Liver (tissue), 9 donors: ENCODE data around the gene POLN. TPM values are rescaled to one million over a fixed set of nuclear protein-coding genes. Genes with fewer than 3 reads are reported as not detected.

Experiments
- DNase-seq: peaks from one replicate; pipeline ENCODE4 v3.0.0-alpha.2; 2017; ENCODE audit warnings: low spot score
- H3K27ac ChIP-seq, 2 donors: one replicate each; pipeline ENCODE4 v1.7.0; 2013; ENCODE audit warnings: inconsistent platforms in 2 of 2, low read length in 2 of 2, control low read depth in 1 of 2, low read depth in 1 of 2, mild to moderate bottlenecking in 1 of 2
- H3K27me3 ChIP-seq, 4 donors: one replicate each; pipeline versions ENCODE4 v1.6.1 to v1.7.0; 2013; ENCODE audit warnings: low read length in 3 of 4, inconsistent platforms in 1 of 4, mild to moderate bottlenecking in 1 of 4, moderate library complexity in 1 of 4; ENCODE audit not compliant: control insufficient read depth in 4 of 4, insufficient read depth in 4 of 4
- H3K36me3 ChIP-seq, 4 donors: one replicate each; pipeline versions ENCODE4 v1.6.1 to v1.7.0; 2013; ENCODE audit warnings: low read length in 3 of 4, mild to moderate bottlenecking in 3 of 4, low read depth in 1 of 4, moderate library complexity in 1 of 4; ENCODE audit not compliant: control insufficient read depth in 4 of 4, insufficient read depth in 3 of 4
- H3K4me1 ChIP-seq, 4 donors: one replicate each; pipeline versions ENCODE4 v1.6.1 to v1.7.0; 2013; ENCODE audit warnings: low read length in 3 of 4, mild to moderate bottlenecking in 3 of 4, moderate library complexity in 1 of 4; ENCODE audit not compliant: control insufficient read depth in 4 of 4, insufficient read depth in 4 of 4
- H3K4me3 ChIP-seq, 3 donors: one replicate each; pipeline versions ENCODE4 v1.6.1 to v1.7.0; 2013; ENCODE audit warnings: low read length in 3 of 3, control low read depth in 1 of 3, low read depth in 1 of 3, mild to moderate bottlenecking in 1 of 3
- H3K9ac ChIP-seq, 2 donors: one replicate each; pipeline ENCODE4 v1.7.0; 2013; ENCODE audit warnings: low read length in 2 of 2, mild to moderate bottlenecking in 2 of 2, moderate library complexity in 2 of 2, control low read depth in 1 of 2, low read depth in 1 of 2
- H3K9me3 ChIP-seq, 4 donors: one replicate each; pipeline versions ENCODE4 v1.6.1 to v1.7.0; 2013; ENCODE audit warnings: low read length in 3 of 4; ENCODE audit not compliant: control insufficient read depth in 4 of 4
- EGR1 ChIP-seq, 2 donors: IDR thresholded peaks; 2 replicates each; pipeline ENCODE4 v1.6.1; 2016 to 2018; ENCODE audit warnings: antibody characterized with exemption in 2 of 2, low read depth in 2 of 2
- FOXA1 ChIP-seq: IDR thresholded peaks from 2 replicates; pipeline ENCODE4 v1.6.1; 2016; ENCODE audit warnings: antibody characterized with exemption
- FOXA2 ChIP-seq: IDR thresholded peaks from 2 replicates; pipeline ENCODE4 v1.6.1; 2016; ENCODE audit warnings: antibody characterized with exemption
- GABPA ChIP-seq, 2 donors: IDR thresholded peaks in 1 of 2; conservative IDR thresholded peaks in 1 of 2; 2 replicates each; pipeline ENCODE4 v1.6.1; 2016; ENCODE audit warnings: antibody characterized with exemption in 2 of 2, mild to moderate bottlenecking in 1 of 2, moderate library complexity in 1 of 2
- HNF4A ChIP-seq, 2 donors: conservative IDR thresholded peaks; 2 replicates each; pipeline ENCODE4 v1.6.1; 2016; ENCODE audit warnings: antibody characterized with exemption in 2 of 2, mild to moderate bottlenecking in 2 of 2
- HNF4G ChIP-seq: IDR thresholded peaks from 2 replicates; pipeline ENCODE4 v1.6.1; 2016; ENCODE audit warnings: antibody characterized with exemption
- JUND ChIP-seq, 2 donors: IDR thresholded peaks; 2 replicates each; pipeline ENCODE4 v1.6.1; 2016; ENCODE audit warnings: antibody characterized with exemption in 2 of 2
- NR2F2 ChIP-seq: IDR thresholded peaks from 2 replicates; pipeline ENCODE4 v1.6.1; 2016; ENCODE audit warnings: antibody characterized with exemption
- RAD21 ChIP-seq, 2 donors: IDR thresholded peaks; 2 replicates each; pipeline ENCODE4 v1.6.1; 2016; ENCODE audit warnings: antibody characterized with exemption in 2 of 2, mild to moderate bottlenecking in 2 of 2
- RXRA ChIP-seq, 2 donors: IDR thresholded peaks; 2 replicates each; pipeline ENCODE4 v1.6.1; 2017 to 2018; ENCODE audit warnings: antibody characterized with exemption in 2 of 2, mild to moderate bottlenecking in 1 of 2
- SP1 ChIP-seq: IDR thresholded peaks from 2 replicates; pipeline ENCODE4 v1.6.1; 2018; ENCODE audit warnings: antibody characterized with exemption, mild to moderate bottlenecking
- TAF1 ChIP-seq: conservative IDR thresholded peaks from 2 replicates; pipeline ENCODE4 v1.6.1; 2016; ENCODE audit warnings: antibody characterized with exemption, mild to moderate bottlenecking
- YY1 ChIP-seq: IDR thresholded peaks from 2 replicates; pipeline ENCODE4 v1.6.1; 2016; ENCODE audit warnings: antibody characterized with exemption, mild to moderate bottlenecking
- WGBS: extraction: QIAGEN DNeasy Blood & Tissue Kit; methylation state at CpG from one replicate; pipeline ENCODE4 v1.1.7; 2013; 5-methylcytosine and 5-hydroxymethylcytosine counted together
- polyA plus RNA-seq, 2 donors: library from polyadenylated mRNA; stranded (reverse) in 1 of 2; unstranded in 1 of 2; fragments of 200-250 nt in 1 of 2; fragments of >200 nt in 1 of 2; fragmentation: Nextera tagmentation in 1 of 2; extraction: Ambion mirVana in 1 of 2; gene quantifications; one replicate each; pipeline versions ENCODE4 v1.2.1 to v1.2.3, GENCODE V29; 2013 to 2015
- total RNA-seq, 2 donors: library from RNA; depleted of rRNA; stranded (reverse); fragments of >200 nt; gene quantifications; one replicate each; pipeline ENCODE4 v1.2.3, GENCODE V29; 2014
- TF ChIP-seq, protein P1 (sequence below): IDR thresholded peaks from 2 replicates; pipeline ENCODE4 v1.6.1; 2016; ENCODE audit warnings: antibody characterized with exemption, mild to moderate bottlenecking
- TF ChIP-seq, protein P2 (sequence below): fragments of 150-350 bp; IDR thresholded peaks from 2 replicates; pipeline ENCODE4 v1.5.1; 2017; ENCODE audit warnings: improper control_type of control experiment, low read depth, low read length; ENCODE audit not compliant: missing input control
- TF ChIP-seq, protein P3 (sequence below): IDR thresholded peaks from 2 replicates; pipeline ENCODE4 v1.6.1; 2016; ENCODE audit warnings: antibody characterized with exemption
- TF ChIP-seq, protein P4 (sequence below): IDR thresholded peaks from 2 replicates; pipeline ENCODE4 v1.6.1; 2016; ENCODE audit warnings: antibody characterized with exemption
- TF ChIP-seq, protein P5 (sequence below): IDR thresholded peaks from 2 replicates; pipeline ENCODE4 v1.6.1; 2016; ENCODE audit warnings: antibody characterized with exemption
- donor health status: healthy.
- donor health status: healthy.
- donor health status: healthy.
- donor health status: healthy.
- donor health status: healthy.

The POLN gene
- total and polyA plus RNA-seq, 4 donors = 0.44 to 2.3 (median 1.4) TPM

DNA sequence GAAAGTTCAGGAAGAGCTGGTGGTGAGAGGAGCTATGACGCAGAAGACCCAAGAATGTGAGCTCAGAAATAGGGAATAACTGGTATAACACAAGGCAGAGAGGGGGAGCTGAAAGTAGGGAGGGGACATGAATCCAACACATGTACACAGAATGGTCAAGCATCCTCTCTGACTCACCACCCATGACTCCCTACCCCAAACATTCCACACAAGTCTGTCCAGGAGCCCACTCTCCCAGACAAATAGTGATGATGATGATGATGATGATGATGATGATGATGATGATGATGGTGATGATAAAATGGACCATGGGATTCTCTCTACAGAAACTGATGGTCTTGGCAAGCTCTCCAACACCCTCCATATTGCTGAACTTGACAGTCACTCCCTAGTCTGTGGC is 136.4 kb downstream of the POLN start:
- TF ChIP-seq, protein P1, sequence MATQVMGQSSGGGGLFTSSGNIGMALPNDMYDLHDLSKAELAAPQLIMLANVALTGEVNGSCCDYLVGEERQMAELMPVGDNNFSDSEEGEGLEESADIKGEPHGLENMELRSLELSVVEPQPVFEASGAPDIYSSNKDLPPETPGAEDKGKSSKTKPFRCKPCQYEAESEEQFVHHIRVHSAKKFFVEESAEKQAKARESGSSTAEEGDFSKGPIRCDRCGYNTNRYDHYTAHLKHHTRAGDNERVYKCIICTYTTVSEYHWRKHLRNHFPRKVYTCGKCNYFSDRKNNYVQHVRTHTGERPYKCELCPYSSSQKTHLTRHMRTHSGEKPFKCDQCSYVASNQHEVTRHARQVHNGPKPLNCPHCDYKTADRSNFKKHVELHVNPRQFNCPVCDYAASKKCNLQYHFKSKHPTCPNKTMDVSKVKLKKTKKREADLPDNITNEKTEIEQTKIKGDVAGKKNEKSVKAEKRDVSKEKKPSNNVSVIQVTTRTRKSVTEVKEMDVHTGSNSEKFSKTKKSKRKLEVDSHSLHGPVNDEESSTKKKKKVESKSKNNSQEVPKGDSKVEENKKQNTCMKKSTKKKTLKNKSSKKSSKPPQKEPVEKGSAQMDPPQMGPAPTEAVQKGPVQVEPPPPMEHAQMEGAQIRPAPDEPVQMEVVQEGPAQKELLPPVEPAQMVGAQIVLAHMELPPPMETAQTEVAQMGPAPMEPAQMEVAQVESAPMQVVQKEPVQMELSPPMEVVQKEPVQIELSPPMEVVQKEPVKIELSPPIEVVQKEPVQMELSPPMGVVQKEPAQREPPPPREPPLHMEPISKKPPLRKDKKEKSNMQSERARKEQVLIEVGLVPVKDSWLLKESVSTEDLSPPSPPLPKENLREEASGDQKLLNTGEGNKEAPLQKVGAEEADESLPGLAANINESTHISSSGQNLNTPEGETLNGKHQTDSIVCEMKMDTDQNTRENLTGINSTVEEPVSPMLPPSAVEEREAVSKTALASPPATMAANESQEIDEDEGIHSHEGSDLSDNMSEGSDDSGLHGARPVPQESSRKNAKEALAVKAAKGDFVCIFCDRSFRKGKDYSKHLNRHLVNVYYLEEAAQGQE = no peak
- TF ChIP-seq EGR1 (IDR thresholded peaks at IDR 0.05; ENCODE audit: low read depth in 2 of 2) (no peak), YY1 (no peak), HNF4G (no peak), GABPA (IDR thresholded peaks at IDR 0.05 in 1 of 2, conservative IDR thresholded peaks at IDR 0.05 in 1 of 2) (no peak), TAF1 (no peak), RXRA (IDR thresholded peaks at IDR 0.05) (no peak), NR2F2 (no peak), JUND (IDR thresholded peaks at IDR 0.05) (no peak), SP1 (no peak), FOXA2 (no peak), RAD21 (IDR thresholded peaks at IDR 0.05) (no peak), FOXA1 (no peak), HNF4A (conservative IDR thresholded peaks at IDR 0.05) (no peak)
- TF ChIP-seq, protein P2, sequence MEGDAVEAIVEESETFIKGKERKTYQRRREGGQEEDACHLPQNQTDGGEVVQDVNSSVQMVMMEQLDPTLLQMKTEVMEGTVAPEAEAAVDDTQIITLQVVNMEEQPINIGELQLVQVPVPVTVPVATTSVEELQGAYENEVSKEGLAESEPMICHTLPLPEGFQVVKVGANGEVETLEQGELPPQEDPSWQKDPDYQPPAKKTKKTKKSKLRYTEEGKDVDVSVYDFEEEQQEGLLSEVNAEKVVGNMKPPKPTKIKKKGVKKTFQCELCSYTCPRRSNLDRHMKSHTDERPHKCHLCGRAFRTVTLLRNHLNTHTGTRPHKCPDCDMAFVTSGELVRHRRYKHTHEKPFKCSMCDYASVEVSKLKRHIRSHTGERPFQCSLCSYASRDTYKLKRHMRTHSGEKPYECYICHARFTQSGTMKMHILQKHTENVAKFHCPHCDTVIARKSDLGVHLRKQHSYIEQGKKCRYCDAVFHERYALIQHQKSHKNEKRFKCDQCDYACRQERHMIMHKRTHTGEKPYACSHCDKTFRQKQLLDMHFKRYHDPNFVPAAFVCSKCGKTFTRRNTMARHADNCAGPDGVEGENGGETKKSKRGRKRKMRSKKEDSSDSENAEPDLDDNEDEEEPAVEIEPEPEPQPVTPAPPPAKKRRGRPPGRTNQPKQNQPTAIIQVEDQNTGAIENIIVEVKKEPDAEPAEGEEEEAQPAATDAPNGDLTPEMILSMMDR = no peak
- TF ChIP-seq, protein P3, sequence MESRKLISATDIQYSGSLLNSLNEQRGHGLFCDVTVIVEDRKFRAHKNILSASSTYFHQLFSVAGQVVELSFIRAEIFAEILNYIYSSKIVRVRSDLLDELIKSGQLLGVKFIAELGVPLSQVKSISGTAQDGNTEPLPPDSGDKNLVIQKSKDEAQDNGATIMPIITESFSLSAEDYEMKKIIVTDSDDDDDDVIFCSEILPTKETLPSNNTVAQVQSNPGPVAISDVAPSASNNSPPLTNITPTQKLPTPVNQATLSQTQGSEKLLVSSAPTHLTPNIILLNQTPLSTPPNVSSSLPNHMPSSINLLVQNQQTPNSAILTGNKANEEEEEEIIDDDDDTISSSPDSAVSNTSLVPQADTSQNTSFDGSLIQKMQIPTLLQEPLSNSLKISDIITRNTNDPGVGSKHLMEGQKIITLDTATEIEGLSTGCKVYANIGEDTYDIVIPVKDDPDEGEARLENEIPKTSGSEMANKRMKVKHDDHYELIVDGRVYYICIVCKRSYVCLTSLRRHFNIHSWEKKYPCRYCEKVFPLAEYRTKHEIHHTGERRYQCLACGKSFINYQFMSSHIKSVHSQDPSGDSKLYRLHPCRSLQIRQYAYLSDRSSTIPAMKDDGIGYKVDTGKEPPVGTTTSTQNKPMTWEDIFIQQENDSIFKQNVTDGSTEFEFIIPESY = no peak
- TF ChIP-seq, protein P4, sequence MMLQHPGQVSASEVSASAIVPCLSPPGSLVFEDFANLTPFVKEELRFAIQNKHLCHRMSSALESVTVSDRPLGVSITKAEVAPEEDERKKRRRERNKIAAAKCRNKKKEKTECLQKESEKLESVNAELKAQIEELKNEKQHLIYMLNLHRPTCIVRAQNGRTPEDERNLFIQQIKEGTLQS = no peak
- TF ChIP-seq, protein P5, sequence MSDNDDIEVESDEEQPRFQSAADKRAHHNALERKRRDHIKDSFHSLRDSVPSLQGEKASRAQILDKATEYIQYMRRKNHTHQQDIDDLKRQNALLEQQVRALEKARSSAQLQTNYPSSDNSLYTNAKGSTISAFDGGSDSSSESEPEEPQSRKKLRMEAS = no peak
- Histone ChIP-seq H3K27me3 (no peaks in the 10 kb centered on the region), H3K27ac (no peak overlapping the region), H3K9me3 (peaks cover 0 to 18% (median 3%) of the 10 kb centered on the region in 4 donors), H3K9ac (no peak overlapping the region), H3K4me1 (no peaks in the 10 kb centered on the region), H3K4me3 (no peak overlapping the region), H3K36me3 (no peaks in the 10 kb centered on the region)
- DNase-seq = no peak
- 98% methylated on average over 1 of the region's 1 CpG for WGBS
